Esophagus squamous epithelium (tissue), 5 donors: Measurements from ENCODE around the gene MCRIP1. TPM values are rescaled to one million over a fixed set of nuclear protein-coding genes. Genes with fewer than 3 reads are reported as not detected.

ENCODE experiments used
- DNase-seq: peaks from one replicate; lab custom pipeline; 2025; lab: John Stamatoyannopoulos, UW
- H3K27ac ChIP-seq, 4 donors: fragments of 200-600 bp; sonication (generic); one replicate each; pipeline ENCODE4 v1.5.1; 2016 to 2019; ENCODE audit warnings: mild to moderate bottlenecking in 1 of 4
- H3K27me3 ChIP-seq, 4 donors: fragments of 200-600 bp; sonication (generic); 1 replicate in 3 of 4; 2 replicates in 1 of 4; pipeline versions ENCODE4 v1.5.1 to v1.6.0; 2017 to 2021; ENCODE audit warnings: antibody characterized with exemption in 1 of 4
- H3K36me3 ChIP-seq, 3 donors: fragments of 200-600 bp; sonication (generic); one replicate each; pipeline ENCODE4 v1.5.1; 2016 to 2019
- H3K4me1 ChIP-seq, 3 donors: fragments of 200-600 bp; sonication (generic); one replicate each; pipeline ENCODE4 v1.5.1; 2017 to 2019
- H3K4me3 ChIP-seq, 4 donors: fragments of 200-600 bp; sonication (generic); 1 replicate in 3 of 4; 2 replicates in 1 of 4; pipeline ENCODE4 v1.5.1; 2016 to 2019; ENCODE audit warnings: mild to moderate bottlenecking in 2 of 4, moderate library complexity in 1 of 4
- H3K9me3 ChIP-seq, 3 donors: fragments of 200-600 bp; sonication (generic); one replicate each; pipeline ENCODE4 v1.5.1; 2016 to 2019
- POLR2A ChIP-seq, 4 donors: fragments of 450-650 bp; IDR thresholded peaks; one replicate each; pipeline ENCODE4 v1.6.1; 2017; ENCODE audit warnings: antibody characterized with exemption in 4 of 4, mild to moderate bottlenecking in 4 of 4, moderate library complexity in 3 of 4
- WGBS, 2 donors: methylation state at CpG; one replicate each; pipeline ENCODE4 v1.1.5; 2018; 5-methylcytosine and 5-hydroxymethylcytosine counted together
- intact Hi-C: fragments of 100-400 bp; cut with DNase I; formaldehyde crosslinking; loops from one replicate; pipeline ENCODE4 v1.15.0; 2022
- total RNA-seq, 4 donors: library from RNA; depleted of rRNA; stranded (reverse); fragments of >200 nt; gene quantifications; one replicate each; pipeline ENCODE4 v1.1.0, GENCODE V29; 2016
- TF ChIP-seq, protein P1 (sequence below), 6 experiments: fragments of 450-650 bp in 4 of 6; fragments of 200-600 bp in 2 of 6; sonication (generic) in 2 of 6; IDR thresholded peaks; one replicate each; pipeline ENCODE4 v1.5.1; 2016 to 2019; ENCODE audit warnings: antibody characterized with exemption in 6 of 6, mild to moderate bottlenecking in 4 of 6, moderate library complexity in 4 of 6
- donor health status: DM: yes; HTN: yes; CAD: no.

The MCRIP1 gene
- total RNA-seq, 4 donors from 2014 or later: 8.7 to 28.0 (median 13.2) TPM

DNA sequence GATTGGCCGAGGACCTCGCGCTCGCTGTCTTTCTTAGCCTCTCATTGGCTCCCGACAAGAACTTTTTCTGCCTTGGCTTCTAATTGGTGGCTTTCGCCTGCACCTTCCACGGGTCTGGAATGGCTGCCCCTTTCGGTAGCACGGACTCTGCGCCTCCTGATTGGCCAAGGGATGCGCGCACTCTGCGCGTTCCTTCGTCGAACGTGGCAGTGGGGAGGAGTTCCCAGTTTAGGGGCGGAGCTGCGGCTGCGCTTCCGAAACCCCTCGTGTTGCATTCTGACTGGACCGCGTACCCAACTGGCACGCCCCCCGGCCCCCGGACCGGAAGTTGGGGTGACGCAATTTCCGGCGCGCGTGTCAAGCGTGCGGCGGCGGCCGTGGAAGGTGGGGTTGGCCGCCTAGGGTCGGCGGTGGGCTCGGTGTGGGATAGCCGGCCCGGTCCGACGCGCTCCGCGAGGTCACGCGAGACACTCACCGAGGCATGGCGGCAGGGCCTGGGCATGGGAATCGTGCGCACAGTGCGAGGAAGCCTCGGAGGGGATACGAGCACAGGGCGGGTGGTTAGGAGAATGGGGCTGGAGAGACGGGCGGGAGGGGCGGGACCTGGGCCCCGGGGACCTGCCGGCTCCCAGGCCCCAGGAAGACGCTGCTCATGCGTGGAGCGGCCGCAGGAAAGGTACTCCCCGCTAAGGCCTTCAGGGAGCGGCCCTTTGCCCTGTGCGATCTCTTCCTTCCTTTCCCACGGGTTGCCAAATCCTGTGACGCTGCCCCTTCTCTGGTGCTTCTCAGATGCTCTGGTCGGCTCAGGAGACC lies 27.9 kb upstream of the MCRIP1 start:
- no peaks in the 10 kb centered on the region for H3K27me3 ChIP-seq
- H3K9me3 ChIP-seq: no peaks in the 10 kb centered on the region
- peaks cover 0 to 52% (median 0%) of the 10 kb centered on the region in 3 donors for H3K36me3 ChIP-seq
- intact Hi-C loops: no loop called here
- H3K4me1 ChIP-seq: peaks cover 31 to 85% (median 46%) of the 10 kb centered on the region in 3 donors
- H3K4me3 ChIP-seq: peak overlapping the region; percentile 73 to 97 (median 91)
- H3K27ac ChIP-seq: peak overlapping the region; percentile 96 to 100 (median 99)
- WGBS, 2 donors: 0% methylated on average over 29 of the region's 74 CpGs; no CpG with 5 or more reads in 1 of the 2 donors
- DNase-seq: peak; percentile 96
- TF ChIP-seq, protein P1, sequence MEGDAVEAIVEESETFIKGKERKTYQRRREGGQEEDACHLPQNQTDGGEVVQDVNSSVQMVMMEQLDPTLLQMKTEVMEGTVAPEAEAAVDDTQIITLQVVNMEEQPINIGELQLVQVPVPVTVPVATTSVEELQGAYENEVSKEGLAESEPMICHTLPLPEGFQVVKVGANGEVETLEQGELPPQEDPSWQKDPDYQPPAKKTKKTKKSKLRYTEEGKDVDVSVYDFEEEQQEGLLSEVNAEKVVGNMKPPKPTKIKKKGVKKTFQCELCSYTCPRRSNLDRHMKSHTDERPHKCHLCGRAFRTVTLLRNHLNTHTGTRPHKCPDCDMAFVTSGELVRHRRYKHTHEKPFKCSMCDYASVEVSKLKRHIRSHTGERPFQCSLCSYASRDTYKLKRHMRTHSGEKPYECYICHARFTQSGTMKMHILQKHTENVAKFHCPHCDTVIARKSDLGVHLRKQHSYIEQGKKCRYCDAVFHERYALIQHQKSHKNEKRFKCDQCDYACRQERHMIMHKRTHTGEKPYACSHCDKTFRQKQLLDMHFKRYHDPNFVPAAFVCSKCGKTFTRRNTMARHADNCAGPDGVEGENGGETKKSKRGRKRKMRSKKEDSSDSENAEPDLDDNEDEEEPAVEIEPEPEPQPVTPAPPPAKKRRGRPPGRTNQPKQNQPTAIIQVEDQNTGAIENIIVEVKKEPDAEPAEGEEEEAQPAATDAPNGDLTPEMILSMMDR (IDR thresholded peaks at IDR 0.05): peak in 1 of 6 experiments; percentile 4
- peak in 3 of 4 donors; percentile 92 to 99 (median 99) for TF ChIP-seq POLR2A (IDR thresholded peaks at IDR 0.05)

DNA sequence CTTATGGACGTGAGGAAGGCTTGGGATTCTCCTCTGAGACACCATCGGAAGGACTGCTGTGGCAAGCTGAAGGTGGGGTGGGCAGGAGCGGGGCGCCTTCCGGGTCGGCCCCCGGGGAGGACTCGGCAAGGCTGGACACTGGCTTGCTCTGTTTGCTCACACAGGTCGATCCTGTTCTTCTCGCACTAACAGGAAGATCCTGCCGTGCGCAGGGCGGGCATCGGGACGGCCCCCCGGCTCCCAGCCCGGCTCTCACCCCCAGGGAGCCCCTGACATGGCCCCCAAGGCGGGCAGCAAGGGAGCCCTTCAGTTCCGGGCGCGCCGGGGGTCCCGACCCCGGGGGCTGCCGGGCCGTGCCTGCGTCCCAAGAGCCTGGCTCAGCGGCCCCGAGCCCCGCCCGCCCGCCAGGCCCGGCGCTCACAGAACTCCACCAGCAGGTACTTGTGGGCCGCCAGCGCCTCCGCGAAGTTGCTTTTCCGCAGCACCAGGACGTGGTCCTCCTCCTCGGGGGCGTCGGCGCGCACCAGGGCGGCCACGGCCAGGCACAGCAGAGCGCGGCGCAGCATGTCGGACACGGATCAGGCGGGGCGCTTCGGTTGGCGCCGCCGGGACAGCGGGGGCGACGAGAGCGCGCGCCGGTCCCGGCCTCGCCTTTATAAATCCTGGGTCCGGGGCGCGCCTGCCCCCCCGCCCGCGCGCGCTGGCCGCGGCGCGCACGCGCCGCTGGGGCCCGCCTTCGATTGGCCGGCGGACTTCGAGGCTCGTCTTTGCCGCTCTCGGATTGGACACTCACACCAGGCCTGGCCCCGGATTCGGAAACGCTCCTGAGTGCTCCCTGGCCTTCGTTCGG lies 27.0 kb upstream of the MCRIP1 start, which contains the start of gene P4HB:
P4HB (minus strand) TSS at position 630 of the 850 bp plus-strand sequence; CDS start at position 566, 64 bp downstream.
- WGBS, 2 donors: 0 to 2% methylated on average over 9 to 17 of the region's 95 CpGs
- intact Hi-C loops: no loop called here
- H3K27ac ChIP-seq: peak within 1 kb of the TSS; percentile 99 to 100 (median 99)
- no peaks in the 10 kb centered on the region for H3K9me3 ChIP-seq
- peak within 1 kb of the TSS; percentile 88 to 97 (median 94) for H3K4me3 ChIP-seq
- H3K27me3 ChIP-seq: no peaks in the 10 kb centered on the region
- TF ChIP-seq, protein P1 (IDR thresholded peaks at IDR 0.05): no peak
- TF ChIP-seq POLR2A (IDR thresholded peaks at IDR 0.05): peak in 2 of 4 donors; percentile 86 to 90
- no peak for DNase-seq
- H3K4me1 ChIP-seq: peaks cover 34 to 85% (median 52%) of the 10 kb centered on the region in 3 donors
- H3K36me3 ChIP-seq: peaks cover 0 to 53% (median 0%) of the 10 kb centered on the region in 3 donors

DNA sequence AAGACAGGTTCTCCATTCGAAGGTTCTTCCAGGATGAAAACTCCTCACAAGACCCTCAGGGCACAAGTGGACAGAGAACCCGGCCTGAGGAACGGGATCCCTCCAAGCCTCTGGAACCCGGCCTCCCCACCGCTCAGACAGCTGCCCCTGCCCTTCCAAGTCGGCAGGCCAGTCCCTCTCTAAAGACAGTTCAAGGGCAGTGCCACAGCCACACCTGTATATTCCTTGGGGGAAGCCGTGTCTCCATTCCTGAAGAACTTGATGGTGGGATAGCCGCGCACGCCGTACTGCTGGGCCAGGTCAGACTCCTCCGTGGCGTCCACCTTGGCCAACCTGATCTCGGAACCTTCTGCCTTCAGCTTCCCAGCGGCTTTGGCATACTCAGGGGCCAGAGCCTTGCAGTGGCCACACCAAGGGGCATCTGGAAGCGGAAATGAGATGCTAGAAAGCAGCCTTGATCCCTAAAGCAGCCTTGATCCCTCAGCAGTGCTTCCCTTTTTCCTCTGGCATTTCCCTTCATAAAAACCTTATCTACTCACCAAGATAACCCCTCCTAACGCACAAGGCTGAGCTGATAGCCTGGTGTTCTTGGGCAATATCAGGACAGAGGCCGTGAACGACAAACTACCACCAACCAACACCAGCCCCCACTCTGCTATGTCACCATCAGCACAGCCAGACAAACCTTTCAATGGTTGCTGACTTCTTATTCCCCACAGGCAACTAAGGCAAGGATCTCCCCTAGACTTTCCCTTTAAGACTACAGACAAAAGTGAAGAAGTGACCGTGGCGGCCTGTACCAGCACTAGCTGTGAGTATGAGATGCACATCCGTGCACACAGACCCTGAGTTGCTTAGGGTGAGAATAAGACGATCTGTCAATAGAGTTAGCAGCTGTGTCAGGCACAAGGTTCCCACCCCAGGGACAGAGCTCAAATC lies 26.1 kb upstream of the MCRIP1 start:
- peak overlapping the region; percentile 92 to 99 (median 98) for H3K27ac ChIP-seq
- DNase-seq: no peak
- 27 to 50% methylated on average over 8 to 14 of the region's 23 CpGs for WGBS, 2 donors
- intact Hi-C loops: no loop called here
- TF ChIP-seq, protein P1 (IDR thresholded peaks at IDR 0.05): no peak
- no peak for TF ChIP-seq POLR2A (IDR thresholded peaks at IDR 0.05)
- H3K4me3 ChIP-seq: peak overlapping the region; percentile 69 to 95 (median 90)
- no peaks in the 10 kb centered on the region for H3K9me3 ChIP-seq
- H3K27me3 ChIP-seq: no peaks in the 10 kb centered on the region
- H3K4me1 ChIP-seq: peaks cover 39 to 88% (median 58%) of the 10 kb centered on the region in 3 donors
- peaks cover 2 to 62% (median 3%) of the 10 kb centered on the region in 3 donors for H3K36me3 ChIP-seq

DNA sequence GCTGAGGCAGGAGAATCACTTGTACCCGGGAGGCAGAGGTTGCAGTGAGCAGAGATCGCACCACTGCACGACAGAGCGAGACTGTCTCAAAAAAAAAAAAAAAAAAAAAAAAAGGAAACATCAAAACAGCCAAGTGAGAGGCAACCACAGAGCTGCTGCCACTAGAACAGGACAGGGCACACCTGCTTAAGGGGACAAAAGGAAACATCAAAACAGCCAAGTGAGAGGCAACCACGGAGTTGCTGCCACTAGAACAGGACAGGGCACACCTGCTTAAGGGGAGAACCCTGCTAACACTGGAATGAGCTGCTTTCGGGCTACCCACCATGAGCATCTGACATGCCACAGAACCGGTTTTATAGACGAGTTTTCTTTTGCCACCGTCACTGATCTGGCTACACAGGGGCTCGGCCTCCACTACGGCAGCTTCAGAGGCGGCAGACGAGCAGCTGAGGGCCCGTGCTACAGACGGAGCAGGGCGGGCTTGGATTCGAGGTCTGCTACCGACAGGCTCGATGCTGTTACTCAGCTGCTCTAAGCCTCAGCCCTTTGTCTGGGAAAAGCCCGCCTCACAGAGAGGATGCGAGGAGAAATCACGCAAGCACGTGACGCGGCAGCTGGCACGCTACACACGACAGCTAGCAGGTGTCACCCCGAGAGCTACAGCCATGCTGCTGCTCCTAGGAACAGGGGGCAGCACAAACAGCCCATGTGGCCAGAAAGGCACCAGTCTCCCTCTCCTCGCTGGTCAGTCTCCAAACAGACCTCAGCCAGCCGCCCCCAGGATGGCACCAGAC lies 25.3 kb upstream of the MCRIP1 start:
- Histone ChIP-seq H3K27me3 (no peaks in the 10 kb centered on the region), H3K9me3 (no peaks in the 10 kb centered on the region), H3K4me3 (peak overlapping the region; percentile 69 to 95 (median 90)), H3K36me3 (peaks cover 11 to 62% (median 12%) of the 10 kb centered on the region in 3 donors), H3K27ac (peak overlapping the region; percentile 92 to 99 (median 98)), H3K4me1 (peaks cover 40 to 85% (median 55%) of the 10 kb centered on the region in 3 donors)
- intact Hi-C loops: no loop called here
- 45 to 51% methylated on average over 8 to 12 of the region's 30 CpGs for WGBS, 2 donors
- DNase-seq: no peak
- TF ChIP-seq POLR2A (IDR thresholded peaks at IDR 0.05): no peak
- TF ChIP-seq, protein P1 (IDR thresholded peaks at IDR 0.05): no peak
